22Rv1 (cell line): ENCODE data around the gene TNPO3.

Experiments used
- H3K27ac ChIP-seq: fragments of 450-650 bp; 2 replicates; pipeline ENCODE4 v1.5.1; 2017
- ZFX ChIP-seq: fragments of 450-650 bp; IDR thresholded peaks from 2 replicates; pipeline ENCODE4 v1.6.1; 2017; ENCODE audit warnings: antibody characterized with exemption, borderline replicate concordance
- TF ChIP-seq, protein P1 (sequence below): fragments of 450-650 bp; IDR thresholded peaks from 2 replicates; pipeline ENCODE4 v1.5.1; 2017; ENCODE audit warnings: mild to moderate bottlenecking

TNPO3 gene

GRCh38 chr7:128961030-128961659, 93.8 kb downstream of the TNPO3 start:
- H3K27ac ChIP-seq, result no peak overlapping the region
- TF ChIP-seq ZFX, result no peak
- TF ChIP-seq, protein P1, sequence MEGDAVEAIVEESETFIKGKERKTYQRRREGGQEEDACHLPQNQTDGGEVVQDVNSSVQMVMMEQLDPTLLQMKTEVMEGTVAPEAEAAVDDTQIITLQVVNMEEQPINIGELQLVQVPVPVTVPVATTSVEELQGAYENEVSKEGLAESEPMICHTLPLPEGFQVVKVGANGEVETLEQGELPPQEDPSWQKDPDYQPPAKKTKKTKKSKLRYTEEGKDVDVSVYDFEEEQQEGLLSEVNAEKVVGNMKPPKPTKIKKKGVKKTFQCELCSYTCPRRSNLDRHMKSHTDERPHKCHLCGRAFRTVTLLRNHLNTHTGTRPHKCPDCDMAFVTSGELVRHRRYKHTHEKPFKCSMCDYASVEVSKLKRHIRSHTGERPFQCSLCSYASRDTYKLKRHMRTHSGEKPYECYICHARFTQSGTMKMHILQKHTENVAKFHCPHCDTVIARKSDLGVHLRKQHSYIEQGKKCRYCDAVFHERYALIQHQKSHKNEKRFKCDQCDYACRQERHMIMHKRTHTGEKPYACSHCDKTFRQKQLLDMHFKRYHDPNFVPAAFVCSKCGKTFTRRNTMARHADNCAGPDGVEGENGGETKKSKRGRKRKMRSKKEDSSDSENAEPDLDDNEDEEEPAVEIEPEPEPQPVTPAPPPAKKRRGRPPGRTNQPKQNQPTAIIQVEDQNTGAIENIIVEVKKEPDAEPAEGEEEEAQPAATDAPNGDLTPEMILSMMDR, result no peak

- H3K27ac ChIP-seq, result no peak overlapping the region
- no peak for TF ChIP-seq ZFX
- TF ChIP-seq, protein P1, result no peak
Observed at GRCh38 chr7:128959296-128959695, 95.6 kb downstream of the TNPO3 start.

DNA sequence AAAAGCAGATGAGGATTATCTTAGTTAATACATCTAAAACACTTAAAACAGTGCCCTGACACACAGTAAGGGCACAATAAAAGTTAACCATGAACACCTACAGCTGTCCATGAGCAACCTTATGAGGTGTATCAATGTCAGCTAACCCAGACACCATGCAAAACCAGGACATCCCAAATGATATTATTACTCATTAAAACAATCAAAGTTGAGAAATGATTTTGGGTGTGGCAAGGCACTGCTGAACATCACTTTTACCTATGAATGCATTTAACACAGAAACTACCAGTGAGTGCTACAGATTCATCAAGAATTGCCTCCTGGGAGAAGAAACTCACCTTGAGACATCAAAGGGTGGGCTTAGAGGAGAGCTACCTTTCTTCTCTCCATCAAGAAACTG, 98.9 kb downstream of the TNPO3 start:
- TF ChIP-seq, protein P1, result no peak
- TF ChIP-seq ZFX, result no peak
- no peak overlapping the region for H3K27ac ChIP-seq

DNA sequence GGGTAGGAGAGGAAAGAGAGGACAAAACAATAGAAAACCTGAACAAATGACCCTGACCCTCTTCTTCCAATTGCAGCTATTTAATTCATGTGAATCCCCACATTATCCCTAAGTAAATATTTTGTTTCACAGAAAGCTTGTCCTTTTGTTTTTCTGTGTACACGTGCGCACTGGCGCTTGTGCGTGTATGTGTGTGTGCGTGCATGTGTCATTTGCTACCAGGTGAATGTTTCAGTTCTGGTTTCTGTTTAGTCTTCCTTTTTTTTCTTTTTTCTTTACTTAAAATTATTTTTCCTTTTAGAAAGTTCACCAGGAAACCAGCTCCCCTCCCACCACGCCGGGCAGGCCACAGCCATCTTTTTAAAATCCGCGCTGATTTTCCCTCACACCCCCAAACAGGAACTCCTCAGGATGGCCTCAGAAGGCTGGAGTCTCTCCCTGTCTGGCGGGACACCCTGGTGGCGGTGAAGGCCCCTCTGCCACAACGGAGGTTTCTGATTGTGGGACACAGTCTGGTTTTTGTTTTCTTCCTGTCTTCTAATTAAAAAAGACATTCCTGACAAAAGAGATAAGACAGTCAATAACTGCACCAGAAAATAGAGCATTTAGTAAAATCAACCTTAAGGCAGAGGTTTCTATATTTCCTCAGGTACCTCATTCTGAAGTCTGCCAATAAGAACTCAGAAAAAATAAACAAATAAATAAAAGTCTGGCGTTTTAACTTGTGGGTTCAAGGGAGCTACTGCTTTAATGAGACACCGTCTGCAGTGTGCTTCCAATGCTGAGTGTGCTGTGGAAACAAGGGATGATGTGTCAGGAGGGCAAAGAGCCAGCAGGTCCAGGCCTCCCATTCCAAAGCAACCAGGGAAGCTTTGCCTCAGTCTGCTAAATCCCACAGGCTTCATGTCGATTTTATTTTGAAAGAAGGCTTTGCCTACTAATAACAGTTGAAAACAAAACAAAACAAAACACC, 99.8 kb downstream of the TNPO3 start:
- TF ChIP-seq ZFX, result no peak
- TF ChIP-seq, protein P1, result no peak
- H3K27ac ChIP-seq, result no peak overlapping the region

DNA sequence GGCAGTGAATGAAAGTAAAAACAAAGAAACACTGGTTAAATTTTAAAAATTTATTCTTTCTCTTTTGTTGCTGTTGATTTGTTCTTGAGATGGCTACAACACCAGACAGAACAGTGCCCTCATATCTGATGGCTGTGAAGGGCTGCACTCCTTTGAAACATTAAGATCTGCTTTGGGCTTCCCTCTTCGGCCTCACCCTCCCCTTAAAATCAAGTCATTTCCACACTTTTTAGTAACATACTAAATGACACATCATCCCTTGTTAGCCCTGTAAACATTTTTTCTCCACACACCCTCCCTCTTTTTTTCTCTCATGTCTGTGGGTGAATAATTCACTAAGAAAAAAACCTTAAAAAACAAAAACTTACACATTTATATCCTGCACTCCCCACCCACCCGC, 100.8 kb downstream of the TNPO3 start:
- H3K27ac ChIP-seq, result no peak overlapping the region
- TF ChIP-seq ZFX, result no peak
- TF ChIP-seq, protein P1, result no peak

DNA sequence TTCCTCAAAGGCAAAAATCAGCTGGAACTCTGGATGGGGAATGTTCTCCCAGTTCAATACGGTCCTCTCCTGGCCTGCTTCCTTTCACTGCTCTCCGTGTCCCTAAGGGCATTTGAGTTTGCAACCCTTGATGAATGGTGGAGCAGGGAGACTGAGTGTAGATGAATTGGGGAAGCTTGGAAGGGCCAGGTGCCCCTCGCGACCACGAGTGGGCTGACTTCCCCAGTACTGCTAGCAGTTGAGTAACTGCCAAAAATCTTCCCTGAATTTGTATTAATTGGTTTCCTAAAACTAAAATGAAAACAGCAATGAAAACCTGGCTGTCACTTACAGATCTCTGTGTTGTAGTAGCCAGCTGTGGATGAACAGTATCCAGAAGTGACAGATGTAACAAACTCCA, 103.6 kb downstream of the TNPO3 start:
- TF ChIP-seq, protein P1, result no peak
- TF ChIP-seq ZFX, result no peak
- H3K27ac ChIP-seq, result no peak overlapping the region
